Activated naive CD8-positive, alpha-beta T cell (primary cell): Measurements from ENCODE around the gene HSPA6.
"Not testable (repeated sequence)": the region's sequence is repeated elsewhere in the genome, so short reads cannot be mapped to it uniquely, and the experiment has no call there.

Source experiments
- H3K27ac Mint-ChIP-seq: one replicate; pipeline ENCODE4 v1.8.0; 2021; ENCODE audit warnings: mixed read lengths
- H3K27me3 Mint-ChIP-seq: one replicate; pipeline ENCODE4 v1.8.0; 2021; ENCODE audit warnings: mixed read lengths
- H3K36me3 Mint-ChIP-seq: one replicate; pipeline ENCODE4 v1.8.0; 2021; ENCODE audit warnings: mixed read lengths
- H3K4me1 Mint-ChIP-seq: one replicate; pipeline ENCODE4 v1.8.0; 2021; ENCODE audit warnings: low read depth, mixed read lengths
- H3K4me3 Mint-ChIP-seq: one replicate; pipeline ENCODE4 v1.8.0; 2021; ENCODE audit warnings: mild to moderate bottlenecking, mixed read lengths
- H3K9me3 Mint-ChIP-seq: one replicate; pipeline ENCODE4 v1.8.0; 2021; ENCODE audit warnings: low read depth, mixed read lengths

HSPA6 gene

DNA sequence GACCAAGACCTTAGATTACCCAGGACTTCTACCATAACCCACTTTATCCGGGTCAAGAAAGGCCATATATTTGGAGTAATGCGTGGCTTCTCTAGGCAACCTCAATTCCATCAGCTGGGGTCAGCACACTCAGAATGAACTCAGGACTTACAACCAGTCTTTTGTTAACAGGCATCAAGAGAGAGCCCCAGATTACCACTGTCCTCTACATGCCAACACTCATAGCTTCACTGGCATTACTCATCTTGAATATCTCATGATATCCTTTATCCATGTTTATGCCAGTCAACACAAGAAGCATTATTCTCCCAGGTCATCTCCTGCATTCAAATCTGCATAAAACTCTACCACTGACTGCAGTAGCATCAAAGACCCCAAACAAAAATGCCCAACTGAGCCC lies 25.7 kb upstream of the HSPA6 start:
- no peak overlapping the region for H3K4me3 Mint-ChIP-seq
- no peaks in the 10 kb centered on the region for H3K9me3 Mint-ChIP-seq
- peaks cover 4% of the 10 kb centered on the region for H3K4me1 Mint-ChIP-seq
- peaks cover 29% of the 10 kb centered on the region for H3K27me3 Mint-ChIP-seq
- H3K36me3 Mint-ChIP-seq, result no peaks in the 10 kb centered on the region
- H3K27ac Mint-ChIP-seq, result no peak overlapping the region

DNA sequence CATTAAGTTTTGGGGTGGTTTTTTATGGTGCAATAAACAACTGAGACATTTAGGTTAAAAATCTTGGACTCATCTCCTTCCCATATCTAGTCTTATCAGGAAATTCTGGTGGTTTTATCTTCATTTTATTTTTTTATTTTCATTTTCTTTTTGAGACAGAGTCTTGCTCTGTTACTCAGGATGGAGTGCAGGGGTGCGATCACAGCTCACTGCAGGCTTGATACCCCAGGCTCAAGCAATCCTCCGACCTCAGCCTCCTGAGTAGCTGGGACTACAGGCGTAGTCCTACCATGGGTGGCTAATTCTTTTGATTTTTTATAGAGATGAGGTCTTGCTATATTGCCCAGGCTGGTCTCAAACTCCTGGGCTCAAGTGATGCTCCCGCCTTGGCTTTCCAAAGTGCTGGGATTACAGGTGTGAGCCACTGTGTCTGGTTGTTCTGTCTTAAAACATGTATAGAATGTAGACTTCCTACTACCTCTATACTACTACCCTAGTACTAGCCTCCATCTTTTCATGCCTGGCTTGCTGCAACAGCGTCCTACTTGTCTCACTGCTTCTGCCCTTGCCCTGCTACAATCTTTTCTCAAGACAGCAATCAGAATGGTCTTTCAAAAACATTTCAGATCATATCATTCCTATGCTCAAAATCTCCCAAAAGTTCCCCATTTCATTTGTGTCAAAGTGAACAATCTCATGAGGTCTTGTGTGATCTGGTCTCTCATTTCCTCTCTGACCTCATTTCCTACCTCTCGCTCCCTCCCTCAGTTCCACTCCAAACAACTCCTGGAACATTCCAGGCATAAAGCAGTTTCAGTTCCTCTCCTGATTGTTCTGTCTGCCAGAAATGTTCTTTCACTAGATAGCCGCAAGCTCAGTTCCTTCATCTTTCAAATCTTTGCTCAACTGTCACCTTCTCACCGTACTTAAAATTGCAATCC lies 25.0 kb upstream of the HSPA6 start:
- Mint-ChIP-seq H3K36me3 (no peaks in the 10 kb centered on the region), H3K27ac (no peak overlapping the region), H3K27me3 (peaks cover 28% of the 10 kb centered on the region), H3K4me1 (peaks cover 4% of the 10 kb centered on the region), H3K4me3 (no peak overlapping the region), H3K9me3 (no peaks in the 10 kb centered on the region)

DNA sequence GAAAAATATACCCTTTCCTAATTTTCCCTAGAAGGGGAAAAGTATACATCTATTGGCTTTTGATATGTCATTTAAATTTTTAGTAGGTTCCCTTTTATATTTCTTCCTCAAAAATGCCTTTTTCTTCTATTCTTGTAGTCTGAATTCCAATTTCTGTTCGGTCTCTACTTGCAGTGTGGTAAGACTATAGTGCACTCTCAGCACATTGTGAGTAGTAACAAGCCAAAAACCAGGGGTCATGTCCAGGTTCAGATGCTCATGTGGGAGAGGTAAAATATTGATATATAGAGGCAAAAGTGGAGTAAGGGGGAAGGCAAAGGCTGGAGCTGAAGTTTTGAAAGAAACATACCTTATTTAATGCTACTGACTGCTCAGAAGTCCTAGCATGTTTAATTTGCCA lies 23.1 kb upstream of the HSPA6 start:
- Mint-ChIP-seq H3K36me3 (no peaks in the 10 kb centered on the region), H3K27ac (no peak overlapping the region), H3K4me3 (no peak overlapping the region), H3K4me1 (peaks cover 4% of the 10 kb centered on the region), H3K9me3 (no peaks in the 10 kb centered on the region), H3K27me3 (peaks cover 23% of the 10 kb centered on the region)

DNA sequence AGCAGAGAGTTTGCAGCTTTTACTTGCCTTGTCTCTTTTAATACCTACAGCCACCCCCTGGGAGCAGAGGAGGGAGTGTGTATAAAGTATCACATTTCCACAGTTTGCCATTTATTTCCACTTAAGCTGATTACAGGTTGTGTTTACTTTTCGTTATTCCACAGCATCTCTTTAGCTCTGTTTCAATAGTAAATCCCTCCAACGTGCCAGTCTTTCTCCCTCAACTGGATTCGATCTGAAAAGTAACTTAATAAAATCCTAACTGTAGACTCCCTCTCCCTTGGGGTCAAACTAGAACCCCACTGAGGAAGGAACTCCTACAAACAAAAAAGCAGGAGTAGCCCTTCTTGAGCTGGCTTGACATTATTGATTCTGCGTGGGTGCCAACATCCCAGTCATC lies 22.2 kb upstream of the HSPA6 start:
- no peak overlapping the region for H3K4me3 Mint-ChIP-seq
- peaks cover 24% of the 10 kb centered on the region for H3K27me3 Mint-ChIP-seq
- no peaks in the 10 kb centered on the region for H3K36me3 Mint-ChIP-seq
- H3K4me1 Mint-ChIP-seq, result peaks cover 11% of the 10 kb centered on the region
- no peaks in the 10 kb centered on the region for H3K9me3 Mint-ChIP-seq
- no peak overlapping the region for H3K27ac Mint-ChIP-seq

DNA sequence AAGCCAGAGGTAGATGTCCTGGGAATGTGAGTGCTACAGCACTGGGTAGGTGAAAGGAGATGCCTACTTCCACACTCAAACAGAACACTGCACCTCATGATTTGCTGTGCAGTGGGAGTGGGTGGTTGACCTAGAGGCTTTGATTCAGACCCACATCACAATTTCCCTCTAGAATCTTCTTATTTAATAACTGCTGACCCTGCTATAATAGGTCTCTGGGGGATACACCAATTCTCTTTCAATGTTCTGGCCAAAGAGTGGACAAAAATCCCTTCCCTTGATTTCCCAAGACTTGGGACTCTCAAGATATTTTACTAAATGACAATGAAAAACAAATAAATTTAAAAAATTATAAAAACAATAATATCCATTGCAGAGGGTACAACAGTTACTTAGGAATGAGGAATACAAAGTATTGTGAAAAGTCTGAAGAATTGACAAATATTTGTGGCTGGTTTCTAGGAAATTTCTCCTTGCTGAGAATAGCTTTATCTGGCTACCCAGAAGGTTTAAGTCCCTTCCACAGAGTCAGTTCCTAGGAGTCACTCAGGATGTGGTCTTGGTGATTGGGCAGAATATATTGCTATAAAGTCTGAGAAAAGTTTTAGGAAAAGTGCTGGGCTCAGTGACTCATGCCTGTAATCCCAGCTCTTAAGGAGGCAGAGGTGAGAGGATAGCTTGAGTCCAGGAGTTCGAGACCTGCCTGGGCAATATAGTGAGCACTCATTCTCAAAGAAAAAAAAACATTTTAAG lies 21.5 kb upstream of the HSPA6 start:
- peaks cover 23% of the 10 kb centered on the region for H3K27me3 Mint-ChIP-seq
- peaks cover 11% of the 10 kb centered on the region for H3K4me1 Mint-ChIP-seq
- H3K4me3 Mint-ChIP-seq, result no peak overlapping the region
- H3K9me3 Mint-ChIP-seq, result no peaks in the 10 kb centered on the region
- no peaks in the 10 kb centered on the region for H3K36me3 Mint-ChIP-seq
- no peak overlapping the region for H3K27ac Mint-ChIP-seq

DNA sequence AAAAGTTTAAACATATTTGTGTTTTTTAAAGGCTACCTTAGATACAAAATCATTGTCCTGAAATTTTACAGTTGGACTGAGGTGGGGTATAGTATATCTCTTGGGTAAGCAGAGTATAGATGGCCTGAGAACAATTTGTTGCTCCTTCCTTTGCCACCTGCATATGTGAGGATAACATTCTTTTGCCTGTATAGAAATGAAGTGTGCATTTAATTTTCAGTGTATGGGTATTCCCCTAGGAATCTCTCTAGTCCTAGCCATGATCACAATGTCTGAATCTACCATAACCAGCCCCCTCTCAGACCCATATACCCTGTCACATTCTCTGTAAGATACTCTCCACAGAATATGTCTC lies 21.0 kb upstream of the HSPA6 start:
- Mint-ChIP-seq H3K27ac (no peak overlapping the region), H3K4me3 (no peak overlapping the region), H3K36me3 (no peaks in the 10 kb centered on the region), H3K4me1 (peaks cover 11% of the 10 kb centered on the region), H3K27me3 (peaks cover 23% of the 10 kb centered on the region), H3K9me3 (no peaks in the 10 kb centered on the region)

DNA sequence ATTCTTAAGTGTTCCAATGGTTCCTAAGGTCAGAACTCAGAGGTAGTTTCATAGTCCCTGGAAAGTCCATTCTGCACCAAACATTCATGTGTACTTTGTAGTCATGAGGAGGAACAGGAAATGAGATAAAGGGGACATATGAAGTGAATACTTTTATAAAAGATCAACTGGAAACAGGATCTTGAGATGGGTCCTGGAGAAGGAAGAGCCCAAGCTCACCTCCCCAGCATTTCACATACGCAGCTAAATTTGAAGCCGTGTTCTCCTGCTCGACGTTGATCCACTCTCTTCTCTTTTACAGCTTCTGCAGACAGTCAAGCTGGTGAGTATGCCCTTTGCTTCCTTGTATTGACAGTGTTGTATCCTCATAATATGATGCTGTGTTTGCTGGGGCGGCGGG lies 18.7 kb upstream of the HSPA6 start:
- Mint-ChIP-seq H3K36me3 (no peaks in the 10 kb centered on the region), H3K27me3 (peaks cover 18% of the 10 kb centered on the region), H3K27ac (no peak overlapping the region), H3K4me3 (no peak overlapping the region), H3K4me1 (peaks cover 7% of the 10 kb centered on the region), H3K9me3 (no peaks in the 10 kb centered on the region)

DNA sequence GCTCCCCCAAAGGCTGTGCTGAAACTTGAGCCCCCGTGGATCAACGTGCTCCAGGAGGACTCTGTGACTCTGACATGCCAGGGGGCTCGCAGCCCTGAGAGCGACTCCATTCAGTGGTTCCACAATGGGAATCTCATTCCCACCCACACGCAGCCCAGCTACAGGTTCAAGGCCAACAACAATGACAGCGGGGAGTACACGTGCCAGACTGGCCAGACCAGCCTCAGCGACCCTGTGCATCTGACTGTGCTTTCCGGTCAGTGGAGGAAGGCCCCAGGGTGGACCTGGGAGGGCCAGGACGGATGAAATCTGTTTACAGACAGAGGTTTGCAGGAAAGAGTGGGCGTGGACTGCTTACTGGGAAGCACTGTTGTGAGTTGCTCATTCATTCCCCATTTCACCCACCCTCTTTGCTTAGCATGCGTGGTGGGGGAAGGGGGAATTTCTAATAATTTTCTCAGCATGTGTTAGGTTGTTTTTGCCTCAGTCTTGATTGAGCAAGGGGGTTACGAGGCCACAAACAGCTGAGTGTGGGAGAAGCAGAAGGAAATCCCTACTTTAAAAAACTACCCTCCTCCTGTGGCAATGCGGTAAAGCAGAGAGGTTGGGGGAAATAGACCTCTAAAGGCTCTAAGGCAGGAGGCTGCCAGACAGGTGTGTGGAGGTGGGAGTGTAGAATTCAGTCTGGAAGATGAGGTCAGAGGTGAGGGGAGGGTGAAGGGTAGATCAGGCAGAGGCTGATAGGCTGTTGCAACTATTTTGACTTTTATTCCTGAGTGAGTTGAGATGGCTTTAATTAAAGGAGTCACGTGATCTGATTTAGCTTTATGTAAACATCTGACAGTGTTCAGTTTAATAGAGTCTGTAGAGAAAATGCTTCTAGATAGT lies 17.8 kb upstream of the HSPA6 start:
- Mint-ChIP-seq H3K4me3 (no peak overlapping the region), H3K27ac (no peak overlapping the region), H3K27me3 (peaks cover 12% of the 10 kb centered on the region), H3K4me1 (peaks cover 7% of the 10 kb centered on the region), H3K36me3 (no peaks in the 10 kb centered on the region), H3K9me3 (no peaks in the 10 kb centered on the region)

DNA sequence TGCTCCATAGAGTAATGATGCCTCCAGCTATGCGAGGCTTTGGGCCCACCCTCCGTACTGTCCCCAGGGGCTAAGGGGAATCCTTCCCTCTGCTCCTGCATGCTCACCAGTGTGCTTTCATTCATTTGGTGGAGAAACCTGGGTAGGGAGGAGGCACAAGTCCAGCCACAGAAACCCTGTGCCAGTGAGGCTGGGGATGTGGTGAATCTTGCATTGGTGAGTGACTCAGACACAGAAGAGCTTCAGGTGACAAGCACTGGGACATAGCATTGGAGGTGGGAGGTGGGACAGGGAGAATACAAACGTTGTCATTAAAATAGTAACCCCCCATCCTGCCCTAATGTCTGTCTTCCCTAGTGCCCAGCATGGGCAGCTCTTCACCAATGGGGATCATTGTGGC lies 13.9 kb upstream of the HSPA6 start:
- H3K36me3 Mint-ChIP-seq, result no peaks in the 10 kb centered on the region
- peaks cover 7% of the 10 kb centered on the region for H3K4me1 Mint-ChIP-seq
- peaks cover 6% of the 10 kb centered on the region for H3K27me3 Mint-ChIP-seq
- H3K4me3 Mint-ChIP-seq, result no peak overlapping the region
- no peaks in the 10 kb centered on the region for H3K9me3 Mint-ChIP-seq
- H3K27ac Mint-ChIP-seq, result no peak overlapping the region

DNA sequence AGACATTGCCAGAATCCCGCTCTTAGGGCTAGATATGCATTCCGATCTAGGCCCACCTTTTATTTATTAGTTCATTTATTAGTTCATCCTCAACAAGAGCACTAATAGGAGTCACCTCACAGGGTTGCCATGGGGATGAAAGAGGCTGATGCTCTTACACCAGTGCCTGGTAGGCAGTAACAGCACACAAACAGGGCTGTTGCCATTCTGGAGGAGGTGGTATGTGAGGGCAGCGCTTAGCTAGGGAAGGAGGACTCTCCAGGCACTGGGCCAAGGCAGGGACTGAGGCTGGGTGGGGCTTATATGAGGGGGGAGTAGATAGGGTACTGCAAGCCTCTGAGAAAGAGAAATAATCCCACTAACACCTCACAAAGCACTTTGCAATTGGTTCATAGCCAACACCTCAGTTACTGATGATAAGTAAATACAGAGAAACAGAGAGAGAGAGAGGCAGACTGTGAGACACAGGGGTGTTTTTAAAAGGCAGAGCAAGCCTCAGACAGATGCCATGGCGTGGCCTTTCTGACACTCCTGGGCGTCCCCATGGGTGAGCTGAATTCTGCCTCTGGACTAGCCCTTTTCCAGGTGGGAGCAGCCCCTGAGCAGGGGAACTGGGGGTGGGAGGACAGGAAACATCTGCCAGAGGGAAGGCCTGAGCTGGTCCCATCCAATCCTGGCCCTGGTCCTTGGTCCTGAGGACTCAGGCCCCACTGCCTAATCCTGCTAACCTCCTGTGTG lies 13.2 kb upstream of the HSPA6 start:
- peaks cover 7% of the 10 kb centered on the region for H3K4me1 Mint-ChIP-seq
- no peak overlapping the region for H3K4me3 Mint-ChIP-seq
- H3K27ac Mint-ChIP-seq, result no peak overlapping the region
- peaks cover 5% of the 10 kb centered on the region for H3K27me3 Mint-ChIP-seq
- H3K9me3 Mint-ChIP-seq, result no peaks in the 10 kb centered on the region
- H3K36me3 Mint-ChIP-seq, result no peaks in the 10 kb centered on the region

DNA sequence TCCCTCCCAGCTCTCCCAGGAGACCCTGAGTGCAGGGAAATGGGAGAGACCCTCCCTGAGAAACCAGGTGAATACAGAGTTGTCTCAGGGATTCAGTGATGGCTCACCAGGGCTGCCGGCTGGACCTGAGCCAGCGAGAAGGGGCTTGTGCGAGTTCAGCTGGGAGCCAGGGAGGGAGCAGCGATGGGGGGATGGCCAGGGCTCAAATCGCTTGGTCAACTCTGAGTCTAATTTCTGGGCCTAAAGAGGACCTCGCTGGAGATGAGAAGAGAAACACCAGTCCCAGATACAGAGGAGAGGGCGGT lies 12.6 kb upstream of the HSPA6 start:
- Mint-ChIP-seq H3K9me3 (no peaks in the 10 kb centered on the region), H3K36me3 (no peaks in the 10 kb centered on the region), H3K4me1 (peaks cover 2% of the 10 kb centered on the region), H3K27me3 (peaks cover 2% of the 10 kb centered on the region), H3K4me3 (no peak overlapping the region), H3K27ac (no peak overlapping the region)

DNA sequence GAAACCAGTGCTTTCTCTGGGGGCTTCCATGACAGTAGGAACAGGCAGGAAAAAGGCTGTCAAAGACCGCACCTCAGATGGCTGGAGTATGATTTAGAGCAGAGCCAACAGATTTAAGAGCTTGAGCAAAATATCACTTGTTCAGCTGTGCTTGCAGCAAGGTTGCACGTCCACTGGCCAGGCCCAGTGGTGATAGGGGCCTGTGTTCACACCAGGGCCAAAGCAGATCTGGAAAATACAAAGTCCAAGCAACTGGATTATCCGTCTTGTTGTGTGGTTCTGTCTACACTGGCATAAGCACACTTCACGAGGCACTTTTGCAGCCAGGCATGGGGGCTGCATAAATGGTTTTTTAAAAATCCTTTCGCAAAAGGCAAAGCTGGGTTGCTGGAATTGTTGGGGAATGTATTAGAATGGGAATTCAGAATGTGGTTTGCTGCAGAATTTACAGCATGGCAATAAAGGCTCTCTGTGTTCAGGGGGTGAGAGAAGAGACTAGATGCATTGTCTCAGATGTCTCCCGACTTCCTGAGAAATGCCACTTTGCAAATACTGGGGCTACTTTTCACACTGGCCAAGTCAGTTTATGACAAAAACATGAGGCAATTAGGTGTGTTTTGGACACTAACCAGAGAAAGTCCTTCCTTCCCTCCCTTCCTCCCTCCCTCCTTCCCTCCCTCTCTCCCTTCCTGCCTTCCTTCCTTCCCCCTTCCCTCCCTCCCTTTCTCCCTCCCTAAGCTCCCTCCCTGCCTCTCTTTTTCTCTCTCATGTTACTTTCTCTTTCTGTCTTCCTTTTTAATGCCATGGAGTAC lies 11.5 kb upstream of the HSPA6 start:
- H3K27ac Mint-ChIP-seq, H3K27me3 Mint-ChIP-seq, H3K36me3 Mint-ChIP-seq, H3K9me3 Mint-ChIP-seq, H3K4me3 Mint-ChIP-seq, H3K4me1 Mint-ChIP-seq: not testable (repeated sequence)

DNA sequence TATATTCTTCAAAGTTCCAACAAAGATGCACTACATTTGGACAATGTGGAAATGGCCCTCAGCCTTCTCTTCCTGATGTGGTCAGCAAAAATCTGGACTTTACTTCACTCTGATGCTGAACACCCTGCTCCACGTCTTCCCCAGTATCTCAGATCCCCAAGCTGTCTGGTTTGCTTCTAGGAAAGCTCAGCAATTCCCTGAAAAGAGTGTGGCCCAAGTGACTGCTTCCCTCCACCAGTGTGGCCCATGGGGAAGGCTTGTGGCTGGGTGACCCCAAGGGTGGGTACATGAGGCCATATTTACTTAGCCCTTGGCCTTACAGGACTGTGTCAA lies 10.9 kb upstream of the HSPA6 start:
- not testable (repeated sequence) for H3K9me3 Mint-ChIP-seq, H3K4me1 Mint-ChIP-seq, H3K27ac Mint-ChIP-seq, H3K36me3 Mint-ChIP-seq, H3K4me3 Mint-ChIP-seq, H3K27me3 Mint-ChIP-seq

DNA sequence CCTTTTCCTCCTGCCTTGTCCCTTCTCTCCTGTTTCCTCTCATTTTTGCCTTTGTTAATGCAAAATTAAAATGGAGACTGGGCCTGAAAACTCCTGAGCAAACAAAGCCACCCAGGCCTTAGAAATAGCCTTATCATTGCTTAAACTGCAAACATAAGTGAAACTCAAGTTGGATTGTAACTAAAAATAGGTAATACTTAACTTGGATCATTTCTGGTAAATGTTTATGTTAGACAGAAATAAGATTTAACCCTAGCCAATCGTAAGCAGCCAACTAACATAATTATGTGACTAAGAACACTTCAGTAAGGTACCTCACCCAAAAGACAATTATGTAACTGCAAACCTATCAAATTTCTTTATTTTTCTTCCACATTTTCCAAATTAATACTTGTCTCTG lies 10.4 kb upstream of the HSPA6 start:
- not testable (repeated sequence) for H3K27ac Mint-ChIP-seq, H3K4me3 Mint-ChIP-seq, H3K4me1 Mint-ChIP-seq, H3K27me3 Mint-ChIP-seq, H3K9me3 Mint-ChIP-seq, H3K36me3 Mint-ChIP-seq
